OCI-LY7 (cell line): ENCODE results near the gene TBX4. TPM values are rescaled to one million over a fixed set of nuclear protein-coding genes. Genes with fewer than 3 reads are reported as not detected.

Source experiments
- BruUV-seq: library from RNA; stranded (reverse); fragments of 400-500 nt; replicated peaks from 2 replicates; lab custom pipeline; 2021; lab: Mats Ljungman, UMichigan
- CTCF ChIA-PET: fragments of 300-600 bp; sonication (Branson Sonifier 250); formaldehyde crosslinking; loops from one replicate; lab custom pipeline; 2022; ENCODE audit warnings: antibody characterized with exemption; ENCODE audit not compliant: unreplicated experiment; lab: Charles Lee
- POLR2A ChIA-PET: fragments of 300-600 bp; sonication (Branson Sonifier 250); formaldehyde crosslinking; loops from one replicate; lab custom pipeline; 2022; ENCODE audit warnings: antibody characterized with exemption; lab: Charles Lee
- DNase-seq: peaks from one replicate; pipeline ENCODE4 v3.0.0-alpha.2; 2015; ENCODE audit warnings: low spot score
- H2AFZ ChIP-seq: fragments of 200-600 bp; sonication (generic), shearing (Covaris generic); 2 replicates; pipeline ENCODE4 v1.6.1; 2014; ENCODE audit warnings: mild to moderate bottlenecking, antibody characterized with exemption, low read length, moderate library complexity
- H3K27ac ChIP-seq: fragments of 200-600 bp; sonication (generic); 2 replicates; pipeline ENCODE4 v1.5.1; 2014; ENCODE audit warnings: mixed run types, low read depth, mild to moderate bottlenecking, moderate library complexity, low read length, inconsistent platforms; ENCODE audit not compliant: poor library complexity, severe bottlenecking
- H3K36me3 ChIP-seq: fragments of 200-600 bp; sonication (generic); 2 replicates; pipeline ENCODE4 v1.6.1; 2014; ENCODE audit warnings: mild to moderate bottlenecking, antibody characterized with exemption, low read length, moderate library complexity, mixed read lengths; ENCODE audit not compliant: insufficient read depth
- H3K4me1 ChIP-seq: fragments of 200-600 bp; sonication (generic); 2 replicates; pipeline ENCODE4 v1.5.1; 2014; ENCODE audit warnings: mild to moderate bottlenecking, low read length; ENCODE audit not compliant: insufficient read depth, poor library complexity, severe bottlenecking
- H3K4me2 ChIP-seq: fragments of 200-600 bp; sonication (generic); 2 replicates; pipeline ENCODE4 v1.6.1; 2014; ENCODE audit warnings: mild to moderate bottlenecking, low read length
- H3K4me3 ChIP-seq: fragments of 200-600 bp; sonication (generic); 2 replicates; pipeline ENCODE4 v1.5.1; 2014; ENCODE audit warnings: mild to moderate bottlenecking, low read depth, low read length; ENCODE audit not compliant: poor library complexity, severe bottlenecking
- H3K79me2 ChIP-seq: fragments of 200-600 bp; sonication (generic); 2 replicates; pipeline ENCODE4 v1.6.1; 2016; ENCODE audit warnings: low read depth, mild to moderate bottlenecking, low read length, moderate library complexity, mixed read lengths; ENCODE audit not compliant: insufficient read depth
- H3K9me2 ChIP-seq: fragments of 200-600 bp; sonication (generic); 2 replicates; pipeline ENCODE4 v1.6.1; 2016; ENCODE audit warnings: mild to moderate bottlenecking, low read length, mixed read lengths; ENCODE audit not compliant: insufficient read depth
- H3K9me3 ChIP-seq: fragments of 200-600 bp; sonication (generic); 2 replicates; pipeline ENCODE4 v1.6.1; 2014; ENCODE audit warnings: mild to moderate bottlenecking, mixed run types, low read length, mixed read lengths
- H4K20me1 ChIP-seq: fragments of 200-600 bp; sonication (generic); 2 replicates; pipeline ENCODE4 v1.6.1; 2014; ENCODE audit warnings: mild to moderate bottlenecking, antibody characterized with exemption, low read length, moderate library complexity, mixed read lengths; ENCODE audit not compliant: insufficient read depth
- CTCF ChIP-seq: fragments of 200-600 bp; sonication (generic); conservative IDR thresholded peaks from 2 replicates; pipeline ENCODE4 v1.5.1; 2014; ENCODE audit warnings: mild to moderate bottlenecking, antibody characterized with exemption, low read length, moderate library complexity, mixed read lengths
- EZH2phosphoT487 ChIP-seq: fragments of 200-600 bp; sonication (generic); IDR thresholded peaks from 2 replicates; pipeline ENCODE4 v1.6.1; 2018; ENCODE audit warnings: low read depth, borderline replicate concordance, mild to moderate bottlenecking, mixed run types, antibody characterized with exemption, low read length, moderate library complexity, mixed read lengths
- intact Hi-C: fragments of 100-400 bp; cut with micrococcal nuclease; formaldehyde crosslinking; loops from one replicate; pipeline ENCODE4 v1.10.0; 2022; ENCODE audit not compliant: unreplicated experiment
- total RNA-seq, 2 experiments: library from RNA; depleted of rRNA in 1 of 2; stranded (reverse); fragments of >200 nt in 1 of 2; shearing (Covaris generic) in 1 of 2; gene quantifications; 2 replicates each; pipeline ENCODE4 v1.2.3, GENCODE V29; 2014 to 2022

Gene TBX4
- total RNA-seq, 2 experiments from 2014 or later: not detected

GRCh38 chr17:61465550-61466237, 13.5 kb downstream of the TBX4 start:
- POLR2A ChIA-PET: no interaction called here
- H3K9me3 ChIP-seq: no peaks in the 10 kb centered on the region
- no peak for DNase-seq
- H2AFZ ChIP-seq: no peak overlapping the region
- H3K9me2 ChIP-seq: no peaks in the 10 kb centered on the region
- no peaks in the 10 kb centered on the region for H3K36me3 ChIP-seq
- no peaks in the 10 kb centered on the region for H3K79me2 ChIP-seq
- no peak overlapping the region for H3K27ac ChIP-seq
- CTCF ChIA-PET: no interaction called here
- TF ChIP-seq EZH2phosphoT487 (no peak), CTCF (no peak)
- no peaks in the 10 kb centered on the region for H4K20me1 ChIP-seq
- no peak overlapping the region for H3K4me2 ChIP-seq
- no peak overlapping the region for H3K4me3 ChIP-seq
- intact Hi-C loops: no loop called here
- no TSS peak for BruUV-seq
- peaks cover 20% of the 10 kb centered on the region for H3K4me1 ChIP-seq

DNA sequence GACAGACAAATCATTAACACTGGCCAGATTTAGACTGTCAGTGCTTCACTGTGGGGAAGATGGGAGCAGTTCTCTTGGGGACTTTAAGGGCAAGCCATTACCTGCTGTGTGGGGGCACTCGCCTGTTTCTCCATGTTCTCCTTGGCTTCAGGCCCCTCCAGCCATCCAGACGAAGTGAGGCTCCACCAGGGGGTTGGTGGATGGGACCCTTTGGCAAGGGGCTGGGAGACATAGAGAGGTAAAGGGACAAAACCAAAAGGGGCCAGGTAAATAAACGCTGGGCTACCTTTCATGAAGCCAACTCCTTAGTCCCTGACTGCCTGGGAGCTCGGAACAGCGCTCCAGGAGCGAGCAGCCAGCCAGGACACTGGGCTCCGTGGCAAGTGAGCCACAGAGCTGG, 14.0 kb downstream of the TBX4 start:
- intact Hi-C loops: no loop called here

More for the DNA sequence above, 14.0 kb downstream of the TBX4 start:
- Histone ChIP-seq H2AFZ (no peak overlapping the region), H3K79me2 (no peaks in the 10 kb centered on the region), H3K4me2 (no peak overlapping the region), H3K27ac (no peak overlapping the region), H4K20me1 (no peaks in the 10 kb centered on the region), H3K4me3 (no peak overlapping the region), H3K9me2 (no peaks in the 10 kb centered on the region), H3K36me3 (no peaks in the 10 kb centered on the region), H3K9me3 (no peaks in the 10 kb centered on the region), H3K4me1 (peaks cover 20% of the 10 kb centered on the region)
- BruUV-seq: no TSS peak
- no peak for DNase-seq
- ChIA-PET CTCF (no interaction called here), POLR2A (no interaction called here)
- TF ChIP-seq CTCF: no peak
- TF ChIP-seq EZH2phosphoT487: no peak
